ENCODE results near the gene SLC48A1. TPM values are rescaled to one million over a fixed set of nuclear protein-coding genes. Genes with fewer than 3 reads are reported as not detected.
A peak's percentile ranks its signal among the peaks of the same experiment; 100 is the strongest.

SLC48A1 gene
- total RNA-seq, 2 donors from 2014 or later, result 5.2 to 7.4 TPM

GRCh38 chr12:47740606-47741339, 32.3 kb upstream of the SLC48A1 start:
- Mint-ChIP-seq H3K27ac (no peak overlapping the region), H3K36me3 (no peaks in the 10 kb centered on the region), H3K9me3 (no peaks in the 10 kb centered on the region)
- ATAC-seq (no peak), DNase-seq (ENCODE audit: low spot score in 2 of 2) (no peak)

GRCh38 chr12:47741340-47741703, 31.7 kb upstream of the SLC48A1 start:
- H3K36me3 Mint-ChIP-seq, result no peaks in the 10 kb centered on the region
- no peaks in the 10 kb centered on the region for H3K9me3 Mint-ChIP-seq
- peak in 1 of 2 donors; percentile 33 for DNase-seq (ENCODE audit: low spot score in 2 of 2)
- peak; percentile 46 to 70 for ATAC-seq
- no peak overlapping the region for H3K27ac Mint-ChIP-seq

- Mint-ChIP-seq H3K27ac (no peak overlapping the region), H3K36me3 (no peaks in the 10 kb centered on the region), H3K9me3 (no peaks in the 10 kb centered on the region)
- peak; percentile 73 to 89 for DNase-seq (ENCODE audit: low spot score in 2 of 2)
- peak; percentile 69 to 74 for ATAC-seq
These were observed 30.7 kb upstream of the SLC48A1 start for GRCh38 chr12:47742253-47742825.

GRCh38 chr12:47743311-47743860, 29.7 kb upstream of the SLC48A1 start:
- H3K36me3 Mint-ChIP-seq, result no peaks in the 10 kb centered on the region
- no peaks in the 10 kb centered on the region for H3K9me3 Mint-ChIP-seq
- H3K27ac Mint-ChIP-seq, result no peak overlapping the region
- DNase-seq (ENCODE audit: low spot score in 2 of 2), result no peak
- no peak for ATAC-seq

- ATAC-seq, result peak; percentile 38 to 56
- H3K27ac Mint-ChIP-seq, result no peak overlapping the region
- peak in 1 of 2 donors; percentile 54 for DNase-seq (ENCODE audit: low spot score in 2 of 2)
- H3K36me3 Mint-ChIP-seq, result no peaks in the 10 kb centered on the region
- no peaks in the 10 kb centered on the region for H3K9me3 Mint-ChIP-seq
These were observed 28.9 kb upstream of the SLC48A1 start for GRCh38 chr12:47744005-47744651.

- no peaks in the 10 kb centered on the region for H3K36me3 Mint-ChIP-seq
- no peak overlapping the region for H3K27ac Mint-ChIP-seq
- H3K9me3 Mint-ChIP-seq, result no peaks in the 10 kb centered on the region
- ATAC-seq, result no peak
- DNase-seq (ENCODE audit: low spot score in 2 of 2), result no peak
These were observed 28.1 kb upstream of the SLC48A1 start for GRCh38 chr12:47744778-47745436.

GRCh38 chr12:47745485-47746041, 27.5 kb upstream of the SLC48A1 start:
- DNase-seq (ENCODE audit: low spot score in 2 of 2) (no peak), ATAC-seq (no peak)
- H3K27ac Mint-ChIP-seq, result no peak overlapping the region
- H3K9me3 Mint-ChIP-seq, result no peaks in the 10 kb centered on the region
- no peaks in the 10 kb centered on the region for H3K36me3 Mint-ChIP-seq

- H3K36me3 Mint-ChIP-seq, result no peaks in the 10 kb centered on the region
- peak overlapping the region in 1 of 2 donors; percentile 81 for H3K27ac Mint-ChIP-seq
- DNase-seq (ENCODE audit: low spot score in 2 of 2) (no peak), ATAC-seq (no peak)
- H3K9me3 Mint-ChIP-seq, result no peaks in the 10 kb centered on the region
These were observed 27.0 kb upstream of the SLC48A1 start for GRCh38 chr12:47746073-47746472.

GRCh38 chr12:47746523-47746922, 26.5 kb upstream of the SLC48A1 start:
- DNase-seq (ENCODE audit: low spot score in 2 of 2) (no peak), ATAC-seq (no peak)
- H3K27ac Mint-ChIP-seq, result peak overlapping the region in 1 of 2 donors; percentile 81
- H3K9me3 Mint-ChIP-seq, result no peaks in the 10 kb centered on the region
- no peaks in the 10 kb centered on the region for H3K36me3 Mint-ChIP-seq

- no peak for ATAC-seq
- Mint-ChIP-seq H3K9me3 (no peaks in the 10 kb centered on the region), H3K36me3 (no peaks in the 10 kb centered on the region), H3K27ac (no peak overlapping the region)
- no peak for DNase-seq (ENCODE audit: low spot score in 2 of 2)
These were observed 25.9 kb upstream of the SLC48A1 start for GRCh38 chr12:47747126-47747525.

GRCh38 chr12:47747596-47748506, 25.2 kb upstream of the SLC48A1 start:
- Mint-ChIP-seq H3K27ac (no peak overlapping the region), H3K9me3 (no peaks in the 10 kb centered on the region), H3K36me3 (no peaks in the 10 kb centered on the region)
- no peak for DNase-seq (ENCODE audit: low spot score in 2 of 2)
- no peak for ATAC-seq

- Mint-ChIP-seq H3K9me3 (no peaks in the 10 kb centered on the region), H3K36me3 (no peaks in the 10 kb centered on the region), H3K27ac (peak overlapping the region in 1 of 2 donors; percentile 66)
- DNase-seq (ENCODE audit: low spot score in 2 of 2) (no peak), ATAC-seq (no peak)
These were observed 24.6 kb upstream of the SLC48A1 start for GRCh38 chr12:47748507-47748828.

GRCh38 chr12:47748899-47749298, 24.1 kb upstream of the SLC48A1 start:
- ATAC-seq, result no peak
- no peaks in the 10 kb centered on the region for H3K9me3 Mint-ChIP-seq
- H3K36me3 Mint-ChIP-seq, result no peaks in the 10 kb centered on the region
- no peak overlapping the region for H3K27ac Mint-ChIP-seq
- no peak for DNase-seq (ENCODE audit: low spot score in 2 of 2)

GRCh38 chr12:47750229-47750798, 22.7 kb upstream of the SLC48A1 start:
- no peaks in the 10 kb centered on the region for H3K36me3 Mint-ChIP-seq
- H3K9me3 Mint-ChIP-seq, result no peaks in the 10 kb centered on the region
- ATAC-seq (no peak), DNase-seq (ENCODE audit: low spot score in 2 of 2) (no peak)
- H3K27ac Mint-ChIP-seq, result no peak overlapping the region

- no peak for ATAC-seq
- Mint-ChIP-seq H3K36me3 (no peaks in the 10 kb centered on the region), H3K9me3 (no peaks in the 10 kb centered on the region), H3K27ac (no peak overlapping the region)
- DNase-seq (ENCODE audit: low spot score in 2 of 2), result no peak
These were observed 22.0 kb upstream of the SLC48A1 start for GRCh38 chr12:47750916-47751470.

Data from activated naive CD4-positive, alpha-beta T cell treated with anti-CD3 and anti-CD28 coated beads, Interleukin-2, amount 50 U/mL, for 72 hours (primary cell).